GM10847 (cell line): Measurements from ENCODE around the gene TGFBRAP1.

Source experiments
- POLR2A ChIP-seq: IDR thresholded peaks from 2 replicates; pipeline ENCODE4 v1.6.1; 2011; ENCODE audit not compliant: insufficient read length; ENCODE audit errors: extremely low read depth

The TGFBRAP1 gene

GRCh38 chr2:105329561-105330495, at the start of gene TGFBRAP1:
TSS of gene TGFBRAP1 (minus strand) at chr2:105329735. CDS start at chr2:105308301, 21,434 bp downstream.
- TF ChIP-seq POLR2A: peak; percentile 81

DNA sequence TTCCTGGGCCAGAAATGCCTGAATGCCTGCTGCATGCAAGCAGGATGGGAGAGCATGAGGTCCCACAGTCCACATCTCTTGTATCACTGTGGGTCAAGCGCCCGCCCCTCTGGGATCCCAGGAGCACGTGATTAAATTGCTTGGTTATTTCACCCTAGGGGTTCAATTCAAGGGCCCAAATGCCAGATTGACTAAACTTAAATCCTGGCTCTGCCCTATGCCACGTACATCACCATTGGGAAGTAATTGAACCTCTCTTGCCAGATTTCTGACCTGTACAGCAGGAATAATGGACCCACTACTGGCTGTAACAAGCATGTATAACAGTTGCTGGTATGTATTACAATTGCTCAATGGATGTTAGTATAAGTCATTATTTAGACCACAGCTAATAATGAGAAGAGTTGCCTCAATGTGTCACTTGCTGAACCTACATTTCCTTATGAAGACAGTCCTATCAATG, 49.4 kb upstream of the TGFBRAP1 start:
- TF ChIP-seq POLR2A: no peak

DNA sequence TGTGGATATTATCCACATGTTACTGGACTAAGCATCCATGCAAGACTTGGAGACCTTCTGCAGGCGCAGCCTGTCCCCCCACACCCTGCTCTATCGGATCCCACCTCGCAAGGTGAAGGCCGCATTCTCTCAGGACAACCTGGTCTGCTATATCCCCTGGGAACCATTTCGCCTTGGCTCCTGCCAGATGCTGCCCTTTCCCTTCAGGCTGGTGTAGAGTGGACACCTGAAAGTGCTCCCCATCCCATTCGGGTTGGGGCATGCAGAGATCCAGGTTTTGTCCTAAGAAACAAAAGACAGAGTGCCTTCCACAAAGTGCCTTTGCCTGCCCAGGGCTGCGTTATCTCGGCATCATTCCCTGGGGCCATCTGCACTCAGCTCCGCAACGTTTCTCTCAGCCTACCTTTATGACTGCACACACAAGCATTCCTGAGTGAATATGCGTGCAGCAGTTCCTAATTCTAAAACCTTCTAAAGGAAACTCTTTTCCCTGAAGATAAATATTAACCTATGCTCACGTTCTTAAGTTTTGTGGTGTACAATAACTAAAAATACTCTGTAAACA, 48.8 kb upstream of the TGFBRAP1 start:
- TF ChIP-seq POLR2A: no peak

- no peak for TF ChIP-seq POLR2A
Observed at GRCh38 chr2:105377871-105378270, 48.3 kb upstream of the TGFBRAP1 start.

GRCh38 chr2:105376789-105377240, 47.3 kb upstream of the TGFBRAP1 start:
- no peak for TF ChIP-seq POLR2A

DNA sequence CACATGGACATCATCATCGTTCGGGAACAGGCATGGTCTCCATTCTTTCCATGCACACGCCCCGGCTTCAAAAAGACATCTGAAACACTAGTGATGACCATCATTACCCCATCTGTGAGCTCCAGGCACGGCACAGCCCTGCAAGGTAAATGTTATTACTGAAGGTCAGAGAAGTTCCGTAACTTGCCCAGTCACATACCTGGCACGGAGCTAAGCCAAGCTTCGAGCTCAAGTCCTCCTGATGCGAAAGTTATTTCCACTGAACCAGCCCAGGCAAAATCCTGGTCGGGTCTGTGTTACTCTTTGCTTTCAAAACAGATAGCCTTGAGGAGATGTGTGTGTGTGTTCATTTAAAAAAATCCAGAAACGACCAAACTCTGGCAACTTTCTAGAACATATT, 46.5 kb upstream of the TGFBRAP1 start:
- TF ChIP-seq POLR2A: no peak

DNA sequence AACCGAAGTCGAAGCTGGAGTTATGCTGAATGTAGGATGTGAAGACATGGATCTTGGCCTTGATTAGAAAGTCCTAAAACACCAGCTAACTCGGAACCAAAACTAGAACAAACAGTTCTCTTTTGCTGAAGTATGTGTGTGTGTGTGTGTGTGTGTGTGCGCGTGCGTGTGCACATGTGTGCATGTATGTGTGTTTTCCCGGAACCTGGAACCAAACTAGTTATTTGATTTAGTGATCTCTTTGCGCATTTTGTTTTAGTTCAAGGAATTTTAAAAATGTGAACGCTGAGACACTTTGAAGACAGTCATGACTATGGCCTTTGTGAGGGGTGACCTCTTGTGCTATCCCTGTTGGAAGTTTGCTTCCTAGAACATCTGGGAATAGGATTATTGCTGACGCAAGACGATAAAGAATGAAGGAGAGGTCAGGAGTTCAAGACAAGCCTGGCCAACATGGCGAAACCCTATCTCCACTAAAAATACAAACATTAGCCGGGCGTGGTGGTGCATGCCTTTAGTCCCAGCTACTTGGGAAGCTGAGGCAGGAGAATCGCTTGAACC, 45.5 kb upstream of the TGFBRAP1 start:
- no peak for TF ChIP-seq POLR2A

DNA sequence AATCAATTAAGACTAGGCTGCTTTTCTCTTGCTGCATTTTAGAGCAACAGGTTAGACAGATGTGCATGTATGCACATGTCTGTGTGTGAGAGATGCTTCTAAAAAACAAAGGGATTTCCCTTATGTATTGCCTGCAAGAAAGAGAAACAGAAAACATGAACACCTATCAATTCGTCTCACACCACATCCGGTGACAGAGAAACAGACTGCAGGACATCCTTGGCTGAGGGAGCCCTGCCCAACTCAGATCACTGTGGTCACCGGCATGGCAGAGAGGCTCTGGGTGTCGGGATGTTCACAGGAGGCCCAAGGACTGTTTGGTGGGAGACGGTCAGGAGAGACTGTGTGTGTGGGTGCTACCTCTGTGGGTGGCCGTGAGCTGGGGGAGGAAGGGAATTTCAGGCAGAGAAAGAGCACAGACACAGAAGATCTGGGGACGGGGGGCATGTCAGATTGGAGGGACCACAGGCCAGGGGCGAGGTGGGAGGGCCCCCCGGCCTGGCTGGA, 44.4 kb upstream of the TGFBRAP1 start:
- TF ChIP-seq POLR2A: no peak

DNA sequence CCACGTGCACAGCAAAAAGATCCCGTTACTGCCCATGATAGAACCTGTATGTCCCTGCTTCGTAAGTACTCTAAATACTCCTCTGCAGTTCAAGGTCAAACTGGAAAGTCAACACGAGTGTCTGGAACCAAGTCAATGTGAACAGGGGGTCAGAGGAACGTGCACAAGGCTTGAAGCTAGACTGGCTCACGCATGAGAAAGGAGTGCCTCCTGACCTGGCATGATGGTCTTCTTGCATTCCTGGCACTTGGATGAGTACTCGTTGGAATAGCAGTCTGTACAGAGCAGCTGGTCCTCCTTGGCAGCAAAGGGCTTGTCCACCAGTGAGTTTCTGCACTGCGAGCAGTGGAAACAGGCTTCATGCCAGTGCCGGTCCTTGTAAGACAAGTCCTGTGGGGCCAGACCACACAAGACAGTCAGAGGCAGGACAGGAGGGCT, 43.8 kb upstream of the TGFBRAP1 start:
- no peak for TF ChIP-seq POLR2A

GRCh38 chr2:105371810-105372209, 42.3 kb upstream of the TGFBRAP1 start:
- no peak for TF ChIP-seq POLR2A

DNA sequence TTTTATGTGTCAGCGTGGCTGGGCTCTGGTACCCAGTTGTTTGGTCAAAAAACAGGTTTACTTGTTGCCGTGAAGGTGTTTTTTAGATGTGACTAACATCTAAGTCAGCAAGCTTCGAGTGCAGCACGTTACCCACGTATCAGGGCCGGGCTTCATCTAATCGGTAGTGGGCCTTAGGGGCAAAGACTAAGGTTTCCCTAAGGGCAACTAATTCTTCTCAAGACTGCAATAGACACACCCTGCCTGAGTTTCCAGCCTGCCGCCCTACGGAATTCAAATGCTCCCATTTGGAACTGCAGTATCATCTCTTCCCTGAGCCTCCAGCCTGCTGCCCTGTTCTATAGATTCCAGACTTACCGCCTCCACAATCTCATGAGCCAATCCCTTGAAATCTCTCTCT, 41.6 kb upstream of the TGFBRAP1 start:
- no peak for TF ChIP-seq POLR2A

DNA sequence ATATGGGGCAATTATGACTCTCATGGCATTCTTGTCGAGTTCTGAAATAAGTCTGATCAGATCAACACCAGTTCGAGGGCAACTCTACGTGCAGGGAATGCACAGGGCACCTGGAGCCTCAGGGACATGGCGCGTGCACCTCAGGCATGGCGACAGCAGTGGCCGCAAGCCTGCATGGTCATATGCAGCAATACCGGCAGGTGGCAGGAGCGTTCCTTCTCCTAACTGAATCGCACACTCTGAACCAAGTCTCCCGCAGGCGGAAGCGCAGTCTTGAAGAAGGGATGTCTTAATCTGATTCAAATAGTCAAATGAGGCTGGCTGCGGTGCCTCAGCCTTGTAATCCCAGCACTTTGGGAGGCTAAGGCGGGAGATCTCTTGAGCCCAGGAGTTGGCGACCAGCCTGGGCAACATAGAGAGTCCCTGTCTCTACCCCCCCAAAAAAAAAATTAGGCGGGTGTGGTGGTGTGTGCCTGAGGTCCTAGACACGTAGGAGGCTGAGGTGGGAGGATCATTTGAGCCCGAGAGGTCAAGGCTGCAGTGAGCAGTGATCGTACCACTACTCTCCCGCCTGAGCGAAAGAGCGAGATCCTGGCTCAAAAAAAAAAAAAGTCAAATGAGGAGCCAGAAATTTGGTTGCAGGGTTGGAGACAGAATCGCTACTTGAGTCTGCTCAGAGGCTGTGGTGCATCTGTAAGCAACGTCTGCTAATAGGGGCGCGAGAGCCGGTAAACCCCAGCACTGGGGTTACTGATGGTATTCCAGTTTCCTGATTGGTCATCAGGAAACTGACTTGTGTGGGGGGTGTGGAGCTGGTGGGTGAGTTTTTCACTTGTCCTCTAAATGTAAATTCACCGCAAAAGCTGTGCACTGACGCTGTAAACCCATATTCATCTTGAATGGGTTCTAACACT, 40.5 kb upstream of the TGFBRAP1 start:
- no peak for TF ChIP-seq POLR2A

DNA sequence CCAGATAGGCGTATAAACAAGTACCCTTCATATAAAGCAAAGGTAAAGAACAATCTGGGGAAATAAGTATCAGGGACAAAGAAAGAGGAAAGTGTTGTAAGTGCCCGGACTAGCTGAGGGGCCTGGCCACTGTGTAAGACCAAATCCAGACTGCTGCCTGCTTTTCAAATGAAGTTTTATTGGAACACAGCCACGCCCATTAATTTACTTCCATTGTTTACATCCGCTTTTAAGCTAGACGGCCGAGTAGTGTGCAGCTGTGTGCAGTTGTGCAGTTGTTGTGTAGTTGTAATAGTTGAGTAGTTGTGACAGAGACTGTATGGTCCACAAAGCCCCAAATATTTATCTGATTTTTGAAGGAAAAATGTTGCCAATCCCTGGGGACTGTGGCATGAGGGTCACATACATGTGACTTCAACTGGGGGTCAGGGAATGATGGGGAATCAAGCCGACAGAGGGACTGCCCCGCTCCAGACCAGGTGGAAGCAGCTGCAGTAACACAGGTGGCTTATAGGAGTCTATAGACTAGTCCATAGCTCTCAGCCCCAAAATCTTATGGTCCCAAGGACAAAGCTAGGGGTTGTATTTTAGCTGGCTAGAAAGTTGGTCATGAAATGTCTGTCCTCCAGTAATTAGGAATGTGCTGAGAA, 39.3 kb upstream of the TGFBRAP1 start:
- TF ChIP-seq POLR2A: no peak

- no peak for TF ChIP-seq POLR2A
Observed at GRCh38 chr2:105365206-105365605, 35.7 kb upstream of the TGFBRAP1 start.
